ENCODE data around the gene CNTD1.
"Not testable (repeated sequence)": the region's sequence is repeated elsewhere in the genome, so short reads cannot be mapped to it uniquely, and the experiment has no call there.

Gene CNTD1

GRCh38 chr17:42844761-42845555 is 46.3 kb downstream of the CNTD1 start:
- no peaks in the 10 kb centered on the region for H3K9me3 Mint-ChIP-seq (ENCODE audit: low read depth)
- H3K36me3 Mint-ChIP-seq: no peaks in the 10 kb centered on the region

GRCh38 chr17:42845556-42845917 is 46.9 kb downstream of the CNTD1 start:
- Mint-ChIP-seq H3K4me1 (ENCODE audit: low read depth) (peaks cover 14% of the 10 kb centered on the region), H3K27ac (no peak overlapping the region)

More at GRCh38 chr17:42844761-42845555, 46.3 kb downstream of the CNTD1 start:
- no peaks in the 10 kb centered on the region for H3K27me3 Mint-ChIP-seq
- H3K4me1 Mint-ChIP-seq (ENCODE audit: low read depth): peaks cover 14% of the 10 kb centered on the region
- no peak overlapping the region for H3K4me3 Mint-ChIP-seq
- no peak overlapping the region for H3K27ac Mint-ChIP-seq

GRCh38 chr17:42845918-42846593 is 47.4 kb downstream of the CNTD1 start:
- Mint-ChIP-seq H3K4me3 (no peak overlapping the region), H3K9me3 (ENCODE audit: low read depth) (no peaks in the 10 kb centered on the region), H3K36me3 (no peaks in the 10 kb centered on the region), H3K27me3 (no peaks in the 10 kb centered on the region), H3K4me1 (ENCODE audit: low read depth) (peaks cover 14% of the 10 kb centered on the region), H3K27ac (peak overlapping the region; percentile 37)

More at GRCh38 chr17:42845556-42845917, 46.9 kb downstream of the CNTD1 start:
- Mint-ChIP-seq H3K4me3 (no peak overlapping the region), H3K27me3 (no peaks in the 10 kb centered on the region), H3K36me3 (no peaks in the 10 kb centered on the region), H3K9me3 (ENCODE audit: low read depth) (no peaks in the 10 kb centered on the region)

- H3K4me3 Mint-ChIP-seq: no peak overlapping the region
- H3K36me3 Mint-ChIP-seq: no peaks in the 10 kb centered on the region
- peak overlapping the region; percentile 41 for H3K27ac Mint-ChIP-seq
- peaks cover 14% of the 10 kb centered on the region for H3K4me1 Mint-ChIP-seq (ENCODE audit: low read depth)
- H3K27me3 Mint-ChIP-seq: no peaks in the 10 kb centered on the region
- H3K9me3 Mint-ChIP-seq (ENCODE audit: low read depth): no peaks in the 10 kb centered on the region
Observed at GRCh38 chr17:42846594-42847280, 48.1 kb downstream of the CNTD1 start.

GRCh38 chr17:42848093-42848492 is 49.4 kb downstream of the CNTD1 start:
- Mint-ChIP-seq H3K4me1 (ENCODE audit: low read depth) (peaks cover 14% of the 10 kb centered on the region), H3K9me3 (ENCODE audit: low read depth) (no peaks in the 10 kb centered on the region), H3K36me3 (no peaks in the 10 kb centered on the region), H3K4me3 (no peak overlapping the region), H3K27me3 (no peaks in the 10 kb centered on the region), H3K27ac (no peak overlapping the region)

- Mint-ChIP-seq H3K36me3 (no peaks in the 10 kb centered on the region), H3K4me1 (ENCODE audit: low read depth) (peaks cover 14% of the 10 kb centered on the region), H3K4me3 (no peak overlapping the region), H3K27me3 (no peaks in the 10 kb centered on the region), H3K9me3 (ENCODE audit: low read depth) (no peaks in the 10 kb centered on the region), H3K27ac (no peak overlapping the region)
Observed at GRCh38 chr17:42849031-42849430, 50.4 kb downstream of the CNTD1 start.

GRCh38 chr17:42849451-42850181 is 51.0 kb downstream of the CNTD1 start:
- Mint-ChIP-seq H3K36me3 (no peaks in the 10 kb centered on the region), H3K9me3 (ENCODE audit: low read depth) (no peaks in the 10 kb centered on the region), H3K4me3 (no peak overlapping the region), H3K27ac (no peak overlapping the region), H3K27me3 (no peaks in the 10 kb centered on the region), H3K4me1 (ENCODE audit: low read depth) (peaks cover 14% of the 10 kb centered on the region)

- H3K27me3 Mint-ChIP-seq: no peaks in the 10 kb centered on the region
- no peaks in the 10 kb centered on the region for H3K9me3 Mint-ChIP-seq (ENCODE audit: low read depth)
- H3K4me3 Mint-ChIP-seq: no peak within 1 kb of the TSS
- peaks cover 8% of the 10 kb centered on the region for H3K4me1 Mint-ChIP-seq (ENCODE audit: low read depth)
- H3K36me3 Mint-ChIP-seq: no peaks in the 10 kb centered on the region
- H3K27ac Mint-ChIP-seq: no peak within 1 kb of the TSS
Observed at GRCh38 chr17:42850954-42851353, 52.3 kb downstream of the CNTD1 start, which contains the start of gene AOC3. AOC3 (plus strand) TSS chr17:42851199; CDS start chr17:42851344, 145 bp downstream.

- not testable (repeated sequence) for H3K36me3 Mint-ChIP-seq; H3K27me3 Mint-ChIP-seq; H3K4me1 Mint-ChIP-seq (ENCODE audit: low read depth); H3K9me3 Mint-ChIP-seq (ENCODE audit: low read depth); H3K4me3 Mint-ChIP-seq; H3K27ac Mint-ChIP-seq
Observed at GRCh38 chr17:42851371-42852240, 52.9 kb downstream of the CNTD1 start.

- Mint-ChIP-seq H3K27ac (no peak overlapping the region), H3K36me3 (no peaks in the 10 kb centered on the region), H3K4me3 (no peak overlapping the region), H3K9me3 (ENCODE audit: low read depth) (no peaks in the 10 kb centered on the region), H3K27me3 (no peaks in the 10 kb centered on the region), H3K4me1 (ENCODE audit: low read depth) (no peaks in the 10 kb centered on the region)
Observed at GRCh38 chr17:42852351-42852750, 53.7 kb downstream of the CNTD1 start.

GRCh38 chr17:42853004-42853403 is 54.3 kb downstream of the CNTD1 start:
- no peaks in the 10 kb centered on the region for H3K9me3 Mint-ChIP-seq (ENCODE audit: low read depth)
- H3K4me1 Mint-ChIP-seq (ENCODE audit: low read depth): no peaks in the 10 kb centered on the region
- H3K4me3 Mint-ChIP-seq: no peak overlapping the region
- H3K27me3 Mint-ChIP-seq: no peaks in the 10 kb centered on the region
- no peaks in the 10 kb centered on the region for H3K36me3 Mint-ChIP-seq
- H3K27ac Mint-ChIP-seq: no peak overlapping the region

GRCh38 chr17:42853597-42853967 is 54.9 kb downstream of the CNTD1 start:
- no peaks in the 10 kb centered on the region for H3K4me1 Mint-ChIP-seq (ENCODE audit: low read depth)
- no peaks in the 10 kb centered on the region for H3K9me3 Mint-ChIP-seq (ENCODE audit: low read depth)
- H3K27me3 Mint-ChIP-seq: no peaks in the 10 kb centered on the region
- H3K4me3 Mint-ChIP-seq: no peak overlapping the region
- no peaks in the 10 kb centered on the region for H3K36me3 Mint-ChIP-seq
- no peak overlapping the region for H3K27ac Mint-ChIP-seq

GRCh38 chr17:42853968-42854790 is 55.5 kb downstream of the CNTD1 start:
- Mint-ChIP-seq H3K27ac (no peak overlapping the region), H3K36me3 (no peaks in the 10 kb centered on the region), H3K4me3 (no peak overlapping the region), H3K27me3 (no peaks in the 10 kb centered on the region), H3K9me3 (ENCODE audit: low read depth) (no peaks in the 10 kb centered on the region), H3K4me1 (ENCODE audit: low read depth) (no peaks in the 10 kb centered on the region)

Data from activated naive CD8-positive, alpha-beta T cell (primary cell).